IPS-NIHi7 (cell line): Measurements from ENCODE around the gene PPP1R2B.
"Not testable (repeated sequence)": the region's sequence is repeated elsewhere in the genome, so short reads cannot be mapped to it uniquely, and the experiment has no call there.

Experiments used
- DNase-seq: peaks from one replicate; pipeline ENCODE4 v3.0.0; 2012; ENCODE audit warnings: mixed read lengths; ENCODE audit errors: extremely low spot score

Gene PPP1R2B

DNA sequence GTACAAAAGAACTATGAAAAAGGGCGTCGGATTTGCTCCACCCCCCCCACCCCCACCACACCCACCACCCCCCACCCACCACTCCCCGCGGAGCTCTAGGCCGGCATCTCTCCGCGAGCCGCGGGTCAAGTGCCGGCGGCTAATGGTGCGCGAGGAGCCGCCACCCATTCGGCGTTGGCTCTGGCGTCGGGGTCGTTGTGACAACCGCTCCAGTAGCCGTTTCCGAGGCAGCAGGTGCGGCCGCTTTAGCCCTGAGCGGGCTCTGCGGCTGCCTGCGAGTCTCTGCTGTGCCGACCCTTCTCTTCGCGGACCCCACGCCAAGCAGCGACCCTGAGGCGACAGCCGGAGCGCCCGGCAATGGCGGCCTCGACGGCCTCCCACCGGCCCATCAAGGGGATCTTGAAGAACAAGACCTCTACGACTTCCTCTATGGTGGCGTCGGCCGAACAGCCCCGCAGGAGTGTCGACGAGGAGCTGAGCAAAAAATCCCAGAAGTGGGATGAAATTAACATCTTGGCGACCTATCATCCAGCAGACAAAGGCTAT lies at the start of gene PPP1R2B:
Gene PPP1R2B (plus strand): TSS at position 90 of the 546 bp plus-strand sequence. CDS start 268 bp downstream, at position 358.
- DNase-seq, result no peak

DNA sequence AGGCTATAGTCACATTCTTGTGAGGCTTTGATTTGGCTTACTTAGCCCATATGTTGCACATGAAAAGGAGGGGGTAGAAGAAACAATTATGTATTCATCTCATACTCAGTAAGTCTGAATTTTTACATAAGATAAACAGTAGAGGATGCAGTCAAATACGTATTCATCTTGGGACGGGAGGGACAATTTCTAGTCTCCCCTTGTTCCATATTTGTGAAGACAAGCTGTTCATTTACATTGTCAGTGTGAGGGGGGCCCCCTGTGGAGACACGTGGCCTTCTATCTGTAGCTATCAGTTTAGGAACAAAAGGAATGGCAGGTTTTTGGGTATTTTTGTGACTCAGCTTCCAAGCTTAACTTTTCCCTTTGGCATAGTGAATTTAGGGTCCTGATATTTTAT lies 49.2 kb upstream of the PPP1R2B start:
- no peak for DNase-seq

DNA sequence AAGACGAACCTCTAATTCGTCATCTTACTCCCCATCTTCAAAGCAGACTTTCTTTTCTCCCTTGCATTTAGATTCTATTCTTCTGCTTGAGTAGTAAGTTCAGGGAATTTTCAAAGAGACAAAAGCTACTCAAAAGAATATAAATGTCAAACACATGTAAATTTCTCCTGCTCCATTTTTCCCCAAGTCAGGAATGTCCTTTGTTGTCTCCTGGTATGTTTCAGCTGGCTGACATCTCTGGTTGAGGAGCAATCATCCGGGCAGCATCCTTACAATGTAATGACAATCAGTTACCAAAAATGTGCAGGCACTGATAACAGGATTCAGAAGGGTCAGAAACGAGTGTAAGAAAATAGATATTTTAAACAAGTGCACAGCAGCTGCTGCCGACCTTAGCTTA lies 47.6 kb upstream of the PPP1R2B start:
- no peak for DNase-seq

DNA sequence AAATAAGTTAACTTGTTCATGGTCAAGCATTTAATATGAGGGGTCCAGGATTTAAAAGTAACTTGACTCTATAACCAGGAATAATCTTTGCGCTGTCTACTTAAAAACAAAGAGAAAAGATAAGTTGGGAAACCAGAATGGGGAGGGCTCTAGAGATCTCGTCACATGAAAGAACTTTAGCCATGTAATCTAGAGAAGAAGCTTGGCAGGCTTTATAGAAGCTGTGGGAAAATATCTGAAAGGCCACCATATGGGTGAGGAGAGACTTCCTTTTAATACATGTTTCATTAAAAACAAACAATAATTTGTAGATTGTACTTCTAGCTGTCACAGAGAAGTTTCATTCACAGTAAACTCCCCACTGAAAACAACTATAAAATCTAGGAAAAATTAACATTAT lies 46.7 kb upstream of the PPP1R2B start:
- DNase-seq, result no peak

DNA sequence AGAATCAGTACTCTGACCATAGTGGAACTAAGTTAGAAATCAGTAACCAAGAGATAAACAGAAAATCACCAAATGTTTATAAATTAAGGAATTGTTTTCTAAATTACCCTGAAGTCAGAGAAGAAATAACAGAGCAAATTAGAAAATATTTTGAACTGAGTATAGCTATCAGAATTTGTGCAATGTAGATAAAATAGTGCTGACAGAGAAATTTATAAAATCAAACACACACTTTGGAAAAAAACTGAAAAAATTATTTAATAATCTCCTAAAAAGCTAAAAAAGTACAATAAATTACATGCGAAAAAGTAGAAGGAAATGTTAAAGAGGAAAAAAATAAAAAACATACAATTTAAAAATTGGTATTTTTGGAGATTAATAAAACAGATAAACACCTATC lies 37.1 kb upstream of the PPP1R2B start:
- DNase-seq, result no peak

DNA sequence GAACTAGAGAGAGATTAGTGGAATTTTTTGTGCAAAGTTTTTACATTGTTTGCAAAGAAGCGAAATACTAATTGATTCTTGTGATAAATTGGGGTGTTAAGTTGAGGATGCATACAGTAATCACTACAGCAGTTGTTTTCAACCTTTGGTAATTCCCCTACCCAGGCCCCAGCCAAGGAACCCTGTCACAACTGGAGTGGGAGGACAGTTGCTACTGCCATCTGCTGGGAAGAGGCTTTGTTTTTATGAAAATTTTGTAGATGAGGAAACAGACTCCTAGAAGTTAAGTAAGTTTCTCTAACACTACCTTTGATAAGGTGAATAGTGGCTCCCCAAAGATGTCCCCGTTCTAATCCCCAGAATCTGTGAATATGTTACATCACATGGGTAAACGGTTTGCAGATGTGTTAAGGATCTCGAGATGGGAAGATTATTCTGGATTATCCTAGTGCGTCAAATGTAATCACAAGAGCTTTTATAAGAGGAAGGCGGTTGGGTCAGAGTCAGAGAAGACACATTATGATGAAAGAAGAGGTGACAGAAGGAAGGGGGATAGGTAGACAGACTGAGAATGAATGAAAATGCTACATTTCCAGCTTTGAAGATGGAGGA lies 34.0 kb upstream of the PPP1R2B start:
- DNase-seq, result peak; percentile 74

DNA sequence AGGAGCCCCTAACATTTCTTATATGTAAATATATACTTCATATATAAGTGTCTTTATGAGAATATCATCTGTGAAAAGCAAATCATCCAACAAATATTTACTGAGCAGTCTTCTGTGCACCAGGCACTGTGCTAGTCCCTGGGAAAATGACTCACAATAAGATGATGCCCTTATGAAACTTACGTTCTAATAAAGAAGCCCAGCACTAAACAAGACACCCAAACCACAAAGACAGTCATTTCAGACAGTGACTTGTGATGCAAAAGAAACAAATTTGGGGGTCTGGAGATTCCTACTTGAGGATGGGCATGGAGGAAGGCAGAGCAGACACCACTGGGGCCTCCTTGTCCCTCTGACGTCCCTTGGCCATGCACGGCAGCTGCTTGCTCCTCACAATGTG lies 30.6 kb upstream of the PPP1R2B start:
- DNase-seq, result no peak

DNA sequence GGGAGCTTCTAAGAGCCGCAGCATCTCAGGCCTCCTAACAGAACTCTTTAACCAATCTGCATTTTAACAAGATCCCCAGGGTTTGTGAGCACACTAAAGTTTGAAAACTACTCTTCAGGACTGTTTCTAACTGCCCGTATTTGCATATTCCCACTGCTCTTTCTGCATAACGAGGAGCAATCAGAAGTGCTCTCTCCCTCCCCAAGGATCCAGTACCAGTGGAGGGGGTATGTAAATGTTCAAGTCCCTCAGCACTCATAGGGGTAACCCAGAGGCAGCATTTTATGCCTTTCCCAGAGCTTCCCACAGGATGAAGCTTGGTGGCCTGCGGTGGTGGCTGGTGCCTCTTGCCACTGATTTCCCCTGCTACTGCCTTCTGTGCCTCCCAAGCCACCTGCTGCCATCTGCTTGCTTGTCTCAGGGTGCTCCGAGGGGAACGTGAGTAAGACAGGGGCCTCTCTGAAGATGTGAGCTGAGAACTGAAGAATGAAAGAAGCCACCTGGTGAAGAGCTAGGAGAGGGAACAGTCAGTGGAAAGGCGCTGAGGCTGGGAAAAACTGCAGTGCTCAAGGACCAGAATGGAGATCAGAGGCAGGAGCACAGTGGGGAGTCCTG lies 30.0 kb upstream of the PPP1R2B start:
- no peak for DNase-seq

DNA sequence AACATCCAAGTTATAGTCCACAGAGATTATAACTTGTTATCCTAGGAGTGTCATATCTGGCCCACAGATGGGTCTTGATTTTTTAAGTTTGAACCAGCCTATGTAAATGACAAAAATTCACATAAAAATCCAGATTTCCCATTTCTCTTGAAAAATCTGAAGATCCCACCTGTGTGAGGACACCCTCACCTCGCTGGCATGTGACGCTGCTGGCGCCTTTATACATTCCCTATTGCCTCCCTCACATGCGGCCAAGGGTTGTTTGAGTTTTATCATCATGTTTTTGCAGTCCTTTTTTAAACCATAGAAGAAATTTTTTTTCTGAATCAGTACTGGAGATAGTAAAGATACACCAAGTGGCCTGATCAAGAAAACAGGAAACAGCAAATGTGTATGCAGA lies 25.9 kb upstream of the PPP1R2B start:
- no peak for DNase-seq

DNA sequence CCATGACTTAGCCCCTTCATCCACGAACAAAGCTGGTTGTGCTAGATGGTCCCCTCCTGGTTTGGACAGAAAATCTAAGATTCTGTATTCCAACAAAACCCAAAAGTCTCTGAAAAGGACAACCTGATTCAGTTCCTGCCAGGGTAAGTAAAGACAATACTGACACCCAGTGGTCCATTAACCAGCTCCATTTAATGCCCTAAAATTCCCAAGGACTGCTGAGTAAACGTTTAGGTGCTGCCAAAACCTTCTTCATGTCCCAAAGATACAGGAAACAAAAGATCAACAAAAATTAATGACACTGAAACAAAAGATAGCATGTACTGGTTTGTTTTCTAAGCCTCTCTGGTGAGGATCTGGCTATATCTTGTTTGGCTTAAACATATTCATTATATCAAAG lies 25.3 kb upstream of the PPP1R2B start:
- peak; percentile 68 for DNase-seq

DNA sequence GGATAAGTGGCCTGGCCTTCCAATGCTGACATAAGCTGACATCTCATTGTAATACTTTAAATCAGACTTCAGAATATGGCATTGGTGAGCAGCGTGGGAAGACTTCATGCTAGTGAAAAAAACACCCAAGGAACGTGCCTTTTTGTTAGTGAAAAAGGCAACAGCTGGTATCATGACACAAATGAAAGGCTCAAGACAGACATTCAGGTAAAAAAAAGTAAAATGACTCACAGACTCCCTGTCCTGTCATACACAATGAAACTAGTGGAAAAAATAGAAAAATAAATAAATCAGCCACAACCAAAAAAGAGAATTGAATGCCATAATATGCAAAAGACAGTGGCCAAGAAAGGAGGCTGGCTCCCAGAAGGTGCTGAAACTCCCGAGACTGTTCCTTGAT lies 24.4 kb upstream of the PPP1R2B start:
- DNase-seq, result no peak

DNA sequence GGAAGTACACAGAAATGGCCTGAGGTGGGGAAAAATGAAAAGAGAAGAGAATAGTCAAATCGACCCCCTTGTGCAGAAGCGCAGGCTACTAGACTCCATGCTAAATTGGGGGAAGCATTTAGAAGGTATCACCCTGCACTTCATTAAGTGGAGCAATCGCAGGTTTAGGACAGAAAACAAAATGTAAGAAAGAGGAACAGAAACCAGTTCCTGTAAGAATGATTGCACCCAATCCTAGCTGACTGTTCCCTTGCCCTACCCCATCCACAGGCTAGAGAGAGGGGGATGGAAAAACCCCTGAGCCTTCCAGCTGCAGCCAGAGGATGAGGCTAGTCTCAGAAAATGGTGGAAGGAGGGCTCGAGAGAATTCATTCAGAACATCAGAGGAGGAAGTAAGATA lies 23.9 kb upstream of the PPP1R2B start:
- no peak for DNase-seq

DNA sequence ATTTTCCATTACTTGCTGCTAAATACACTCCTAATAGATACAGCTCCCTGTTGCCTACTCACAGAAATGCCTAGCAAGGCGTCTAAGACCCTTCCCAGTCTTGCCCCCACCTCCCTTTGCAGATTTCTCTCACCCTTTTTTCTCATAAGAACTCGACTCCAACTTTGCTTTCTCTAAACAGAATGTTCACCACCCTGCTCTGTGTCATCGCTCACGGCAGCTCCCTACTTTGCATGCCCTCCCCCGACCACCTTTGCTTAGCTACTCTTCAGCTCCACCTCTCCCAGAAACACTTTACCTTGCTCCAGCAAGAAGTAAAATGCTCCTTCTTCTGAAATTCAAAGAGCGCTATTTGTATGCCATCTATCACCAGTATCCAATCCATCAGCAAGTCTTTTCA lies 15.2 kb upstream of the PPP1R2B start:
- no peak for DNase-seq

DNA sequence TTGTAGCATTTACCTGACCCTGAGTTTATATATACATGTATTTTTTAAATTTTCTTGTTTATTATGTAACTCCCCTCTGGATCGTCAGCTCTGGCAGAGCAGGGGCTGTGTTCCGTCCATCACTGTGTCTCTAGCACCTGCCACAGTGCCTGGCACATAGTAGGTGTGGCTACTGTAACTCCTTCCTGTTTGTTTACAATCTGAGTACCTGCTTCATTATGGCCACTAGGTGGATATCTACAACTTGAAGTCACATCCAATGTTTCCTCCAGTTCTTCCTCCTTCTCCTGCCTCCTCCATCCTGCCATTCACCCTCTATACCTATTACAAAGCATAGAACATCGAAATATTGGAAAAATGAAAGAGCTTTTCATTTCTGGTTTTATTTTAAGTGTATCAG lies 14.2 kb upstream of the PPP1R2B start:
- DNase-seq, result peak; percentile 54

DNA sequence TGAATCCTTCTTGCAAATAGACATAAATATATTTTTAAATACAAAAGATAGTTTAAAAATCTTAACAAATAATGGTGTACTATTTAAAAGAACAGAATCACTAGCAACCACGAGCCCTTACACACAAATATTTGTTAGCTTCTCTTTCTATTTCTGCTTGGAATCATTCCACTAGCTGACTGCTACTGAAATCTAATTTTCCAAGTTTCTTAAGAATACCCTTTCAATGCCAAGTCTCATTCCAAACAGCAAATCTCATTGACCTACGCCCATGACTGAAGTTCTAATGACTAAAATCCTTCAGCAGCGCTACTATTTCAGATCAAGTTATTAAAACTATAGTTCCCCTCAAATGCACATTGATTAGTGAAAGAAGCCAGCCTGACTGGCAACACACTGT lies 13.2 kb upstream of the PPP1R2B start:
- DNase-seq, result no peak

DNA sequence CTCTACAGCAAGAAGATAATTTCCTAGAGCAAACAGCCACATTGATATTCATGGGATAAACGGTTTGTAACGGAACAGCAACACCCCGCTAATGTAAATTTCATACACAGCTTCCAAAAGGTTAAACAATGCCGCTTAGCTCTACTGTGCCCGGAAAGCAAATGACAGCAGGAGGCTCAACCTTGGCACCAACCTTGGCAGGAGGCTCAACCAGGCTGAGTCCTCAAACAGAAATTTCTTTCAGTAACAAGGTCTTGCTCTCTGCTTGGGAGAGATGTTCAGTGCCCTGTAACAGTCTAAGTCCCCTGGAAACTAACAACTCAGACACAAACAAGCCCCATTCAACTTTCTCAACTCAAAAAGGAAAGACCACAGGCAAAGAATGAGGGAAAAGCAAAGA lies 11.1 kb upstream of the PPP1R2B start:
- no peak for DNase-seq

DNA sequence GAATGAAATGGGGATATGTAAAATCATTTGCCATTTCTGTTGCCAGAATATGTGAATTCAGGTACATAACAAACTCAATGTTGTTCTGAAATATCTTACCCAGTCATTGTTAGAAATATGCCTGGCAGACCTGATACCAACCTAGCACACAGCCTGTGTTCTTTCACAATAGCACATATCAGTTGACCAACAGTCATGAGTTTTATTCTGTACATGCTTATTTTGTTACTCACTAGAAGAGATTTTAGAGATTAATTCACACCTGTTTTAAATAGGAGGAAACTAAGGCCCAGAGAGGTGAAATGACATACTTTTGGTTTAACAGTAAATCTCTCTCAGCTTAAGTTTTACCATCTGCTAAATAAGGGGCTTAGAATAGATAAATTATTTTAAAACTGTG lies 8.4 kb upstream of the PPP1R2B start:
- no peak for DNase-seq

DNA sequence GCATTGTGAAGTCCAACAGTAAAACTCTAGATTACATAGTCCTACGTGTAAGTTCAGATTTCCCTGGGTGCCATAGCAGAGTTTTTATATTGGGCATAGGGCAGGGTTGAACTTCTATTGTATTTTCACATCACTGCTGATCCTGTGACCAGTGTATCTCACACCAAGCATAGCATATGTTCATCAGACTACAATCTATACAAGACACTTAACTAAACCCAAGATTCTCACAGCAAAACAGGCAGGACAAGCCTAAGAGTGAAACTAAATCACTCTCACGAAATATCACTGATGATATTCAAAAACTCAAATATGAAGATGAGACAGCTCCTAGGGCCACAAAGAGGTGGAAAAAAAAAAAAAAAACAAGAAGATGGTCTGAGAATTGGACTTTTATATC lies 3.2 kb upstream of the PPP1R2B start:
- no peak for DNase-seq

DNA sequence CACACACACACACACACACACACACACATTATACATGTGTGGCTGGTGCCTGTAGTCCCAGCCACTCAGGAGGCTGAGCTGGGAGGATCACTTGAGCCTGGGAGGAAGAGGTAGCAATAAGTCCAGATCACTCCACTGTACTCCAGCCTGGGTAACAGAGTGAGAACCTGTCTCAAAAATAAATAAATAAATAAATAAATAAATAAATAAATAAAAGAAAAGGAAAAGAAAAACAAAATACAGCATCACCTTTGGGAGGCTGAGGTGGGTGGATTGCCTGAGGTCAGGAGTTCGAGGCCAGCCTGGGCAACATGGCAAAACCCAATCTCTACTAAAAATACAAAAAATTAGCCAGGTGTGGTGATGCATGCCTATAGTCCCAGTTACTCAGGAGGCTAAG lies 1.6 kb upstream of the PPP1R2B start:
- not testable (repeated sequence) for DNase-seq

DNA sequence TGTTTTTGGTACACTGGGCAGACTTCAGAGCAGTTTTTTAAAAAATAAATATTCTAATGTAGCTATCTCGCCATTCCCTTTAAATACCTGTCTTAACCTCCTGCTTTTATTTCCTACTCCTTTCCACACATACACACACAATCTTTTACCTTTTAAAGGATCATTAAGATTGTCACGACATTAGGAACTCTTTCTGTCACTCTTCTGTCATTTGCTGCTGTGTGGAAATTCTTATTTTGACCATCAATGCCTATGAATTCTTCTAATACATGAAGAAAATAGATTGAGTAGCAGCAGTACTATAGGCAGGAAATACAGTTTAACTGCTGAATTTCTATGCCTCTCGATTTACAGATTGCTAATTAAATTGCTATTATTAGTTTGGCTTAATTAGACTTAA lies 1.8 kb downstream of the PPP1R2B start:
- no peak for DNase-seq

DNA sequence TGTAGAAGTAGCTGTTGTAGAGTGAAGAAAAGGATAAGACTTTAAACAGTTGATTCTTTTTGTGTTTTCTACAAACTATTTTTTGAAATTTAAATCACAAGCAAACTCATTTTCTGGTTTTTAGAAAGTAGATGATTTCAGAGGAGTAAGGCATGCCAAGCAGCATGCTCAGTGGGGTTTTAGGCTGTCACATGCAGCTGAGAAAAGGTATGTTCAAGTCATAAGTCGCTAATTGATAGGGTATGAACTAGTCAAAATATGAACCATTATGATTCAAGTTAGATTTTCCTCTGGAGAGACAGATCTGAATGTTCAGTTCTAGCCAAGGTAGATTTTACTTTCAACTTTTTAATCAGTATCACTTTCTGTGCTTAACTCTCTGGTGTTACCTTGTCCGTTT lies 3.0 kb downstream of the PPP1R2B start:
- not testable (repeated sequence) for DNase-seq

DNA sequence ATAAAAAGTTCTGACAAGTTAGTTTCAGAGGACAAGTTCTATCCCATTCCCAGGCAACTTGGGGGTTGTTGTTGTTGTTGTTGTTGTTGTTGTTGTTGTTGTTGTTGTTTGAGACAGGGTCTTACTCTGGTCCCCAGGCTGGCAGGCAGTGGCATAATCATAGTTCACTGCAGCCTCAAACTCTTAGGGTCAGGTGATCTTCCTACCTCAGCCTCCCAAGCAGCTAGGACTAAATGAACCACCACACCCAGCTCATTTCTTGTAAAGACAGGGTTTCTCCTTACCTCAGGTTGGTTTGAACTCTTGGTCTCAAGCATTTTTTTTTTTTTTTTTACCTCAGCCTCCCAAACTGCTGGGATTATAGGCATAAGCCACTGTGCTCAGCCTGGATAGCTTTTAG lies 15.3 kb downstream of the PPP1R2B start:
- DNase-seq, result no peak

DNA sequence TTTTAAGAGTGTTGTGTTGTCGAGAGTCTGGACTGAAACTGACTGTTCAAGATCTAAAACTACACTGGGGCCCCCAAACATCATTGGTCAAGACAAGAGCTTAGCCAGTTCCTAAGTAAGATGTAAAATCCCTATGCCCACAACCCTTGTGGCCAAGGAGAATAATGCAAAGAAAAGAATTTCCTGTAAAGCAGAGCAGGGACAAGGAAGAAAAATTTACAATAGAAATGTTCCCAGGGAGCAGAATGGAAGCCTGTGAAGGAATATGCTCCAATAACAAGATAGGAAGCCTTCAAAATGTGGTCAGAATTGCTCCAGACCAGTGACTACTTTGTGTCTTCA lies 20.4 kb downstream of the PPP1R2B start:
- no peak for DNase-seq

DNA sequence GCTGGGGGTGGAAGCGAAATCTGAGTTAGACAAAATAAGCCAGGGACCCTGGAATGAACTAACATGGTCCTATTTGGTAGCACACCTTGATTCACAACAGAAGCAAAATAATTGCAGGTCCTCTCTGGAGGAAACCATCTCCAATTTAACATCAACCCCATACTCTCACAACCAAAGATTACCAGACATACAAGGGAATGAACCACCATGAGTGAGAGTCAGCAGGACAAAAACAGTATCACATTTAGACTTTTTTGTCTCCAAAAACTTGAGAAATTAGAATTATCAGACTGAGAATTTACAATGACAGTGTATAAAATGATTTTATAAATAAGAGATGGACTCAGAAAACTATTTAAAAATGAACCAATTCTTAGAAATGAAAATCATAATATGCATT lies 21.1 kb downstream of the PPP1R2B start:
- DNase-seq, result no peak
